Measurements from ENCODE around the gene CDH24. TPM values are rescaled to one million over a fixed set of nuclear protein-coding genes. Genes with fewer than 3 reads are reported as not detected.

CDH24 gene
- total and polyA plus RNA-seq, 2 experiments from 2014 or later: 4.4 to 17.8 TPM

DNA sequence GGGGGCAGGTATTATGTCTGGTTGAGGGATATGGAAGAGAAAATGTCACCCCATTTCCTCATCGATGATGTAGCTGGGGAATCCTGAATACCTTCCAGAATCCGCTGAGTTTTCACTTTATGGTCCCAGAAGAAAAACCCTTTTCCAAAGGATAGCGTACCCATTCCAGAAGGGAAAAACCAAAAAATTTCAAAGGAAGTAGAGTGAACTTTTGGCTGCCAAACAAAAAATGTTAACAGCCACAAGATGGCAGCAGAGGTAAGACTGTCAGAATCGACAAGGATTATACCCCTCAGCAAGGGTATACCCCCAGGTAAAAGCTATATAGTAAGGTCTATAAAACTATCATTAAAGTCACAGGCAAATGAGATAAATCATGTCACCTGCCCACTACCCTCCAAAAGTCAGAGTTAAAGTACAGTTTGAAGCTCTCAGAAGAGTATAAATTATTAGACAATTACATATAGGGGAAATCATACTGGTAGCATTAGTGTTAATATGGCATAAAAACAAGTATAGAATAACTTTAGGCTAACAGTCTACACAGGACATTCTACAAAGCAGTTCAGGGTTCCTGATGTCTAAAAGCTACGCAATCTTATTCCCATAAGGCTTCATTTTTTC lies 19.6 kb upstream of the CDH24 start:
- no peak overlapping the region for H3K4me3 ChIP-seq
- Mint-ChIP-seq H3K9me3 (no peaks in the 10 kb centered on the region), H3K4me3 (no peak overlapping the region), H3K4me1 (peaks cover 13% of the 10 kb centered on the region), H3K27ac (no peak overlapping the region), H3K27me3 (ENCODE audit: insufficient read depth, low read depth, poor library complexity) (no peaks in the 10 kb centered on the region), H3K36me3 (ENCODE audit: low read depth) (peaks cover 94% of the 10 kb centered on the region)
- H2AFZ ChIP-seq: no peak overlapping the region
- no peaks in the 10 kb centered on the region for H3K9me2 ChIP-seq (ENCODE audit: insufficient read depth)
- H4K20me1 ChIP-seq (replicated peaks; ENCODE audit: insufficient read depth): peaks cover 18% of the 10 kb centered on the region
- peaks cover 32% of the 10 kb centered on the region for H3K79me2 ChIP-seq (replicated peaks; ENCODE audit: insufficient read depth)
- no peak overlapping the region for H3K27ac ChIP-seq (ENCODE audit: low read depth)
- H3K36me3 ChIP-seq (ENCODE audit: insufficient read depth): peaks cover 75% of the 10 kb centered on the region
- H3K4me1 ChIP-seq (ENCODE audit: insufficient read depth): peaks cover 10% of the 10 kb centered on the region
- peak; percentile 74 for DNase-seq (ENCODE audit: low spot score)
- peaks cover 40% of the 10 kb centered on the region for H3F3A ChIP-seq (replicated peaks; ENCODE audit: low read depth)
- no peaks in the 10 kb centered on the region for H3K27me3 ChIP-seq (ENCODE audit: insufficient read depth)
- no peak overlapping the region for H3K4me2 ChIP-seq
- TF ChIP-seq, protein P1, sequence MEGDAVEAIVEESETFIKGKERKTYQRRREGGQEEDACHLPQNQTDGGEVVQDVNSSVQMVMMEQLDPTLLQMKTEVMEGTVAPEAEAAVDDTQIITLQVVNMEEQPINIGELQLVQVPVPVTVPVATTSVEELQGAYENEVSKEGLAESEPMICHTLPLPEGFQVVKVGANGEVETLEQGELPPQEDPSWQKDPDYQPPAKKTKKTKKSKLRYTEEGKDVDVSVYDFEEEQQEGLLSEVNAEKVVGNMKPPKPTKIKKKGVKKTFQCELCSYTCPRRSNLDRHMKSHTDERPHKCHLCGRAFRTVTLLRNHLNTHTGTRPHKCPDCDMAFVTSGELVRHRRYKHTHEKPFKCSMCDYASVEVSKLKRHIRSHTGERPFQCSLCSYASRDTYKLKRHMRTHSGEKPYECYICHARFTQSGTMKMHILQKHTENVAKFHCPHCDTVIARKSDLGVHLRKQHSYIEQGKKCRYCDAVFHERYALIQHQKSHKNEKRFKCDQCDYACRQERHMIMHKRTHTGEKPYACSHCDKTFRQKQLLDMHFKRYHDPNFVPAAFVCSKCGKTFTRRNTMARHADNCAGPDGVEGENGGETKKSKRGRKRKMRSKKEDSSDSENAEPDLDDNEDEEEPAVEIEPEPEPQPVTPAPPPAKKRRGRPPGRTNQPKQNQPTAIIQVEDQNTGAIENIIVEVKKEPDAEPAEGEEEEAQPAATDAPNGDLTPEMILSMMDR (conservative IDR thresholded peaks at IDR 0.05; ENCODE audit: low read depth in 2 of 2): peak; percentile 62 to 78
- TF ChIP-seq POLR2AphosphoS5 (IDR thresholded peaks at IDR 0.05; ENCODE audit: low read depth): no peak
- peak; percentile 61 for ATAC-seq

DNA sequence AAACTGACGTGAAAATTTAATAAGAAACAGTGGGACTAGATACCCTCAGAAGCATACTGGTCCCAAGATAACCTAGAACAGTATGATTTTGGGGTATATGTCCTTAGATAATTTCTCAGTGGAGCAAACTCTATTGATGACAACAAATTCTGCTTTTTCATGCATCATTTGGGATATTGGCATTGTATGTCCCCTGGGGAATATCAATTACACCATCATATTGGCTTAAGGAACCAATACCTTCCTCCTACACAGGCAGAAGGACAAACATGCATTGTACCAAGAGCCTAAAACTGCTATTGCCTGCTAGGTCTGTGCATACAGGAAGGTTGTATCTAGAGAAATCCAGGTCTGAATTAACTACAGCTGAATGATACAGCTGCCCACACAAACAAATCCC lies 17.6 kb upstream of the CDH24 start:
- H3K4me1 Mint-ChIP-seq: peaks cover 22% of the 10 kb centered on the region
- Histone ChIP-seq H3K27me3 (ENCODE audit: insufficient read depth) (no peaks in the 10 kb centered on the region), H2AFZ (no peak overlapping the region), H3K4me3 (no peak overlapping the region), H3K36me3 (ENCODE audit: insufficient read depth) (peaks cover 56% of the 10 kb centered on the region), H3K4me2 (no peak overlapping the region), H4K20me1 (replicated peaks; ENCODE audit: insufficient read depth) (peaks cover 13% of the 10 kb centered on the region; the same call in 1 of the 2 replicates), H3K9me2 (ENCODE audit: insufficient read depth) (no peaks in the 10 kb centered on the region), H3F3A (replicated peaks; ENCODE audit: low read depth) (peaks cover 42% of the 10 kb centered on the region), H3K79me2 (replicated peaks; ENCODE audit: insufficient read depth) (peaks cover 47% of the 10 kb centered on the region), H3K27ac (ENCODE audit: low read depth) (no peak overlapping the region), H3K4me1 (ENCODE audit: insufficient read depth) (peaks cover 20% of the 10 kb centered on the region)
- no peak for TF ChIP-seq CREB1 (CRISPR knock-in tag; IDR thresholded peaks at IDR 0.05; ENCODE audit: low read depth)
- TF ChIP-seq NANOG (IDR thresholded peaks at IDR 0.05; ENCODE audit: borderline replicate concordance): no peak
- no peak for TF ChIP-seq STAT1 (IDR thresholded peaks at IDR 0.05; ENCODE audit: unreplicated experiment)
- H3K9me3 Mint-ChIP-seq: no peaks in the 10 kb centered on the region
- H3K27me3 Mint-ChIP-seq (ENCODE audit: insufficient read depth, low read depth, poor library complexity): peaks cover 7% of the 10 kb centered on the region
- no peak overlapping the region for H3K4me3 Mint-ChIP-seq
- H3K36me3 Mint-ChIP-seq (ENCODE audit: low read depth): peaks cover 83% of the 10 kb centered on the region
- no peak for DNase-seq (ENCODE audit: low spot score)
- no peak overlapping the region for H3K27ac Mint-ChIP-seq
- ATAC-seq: no peak

DNA sequence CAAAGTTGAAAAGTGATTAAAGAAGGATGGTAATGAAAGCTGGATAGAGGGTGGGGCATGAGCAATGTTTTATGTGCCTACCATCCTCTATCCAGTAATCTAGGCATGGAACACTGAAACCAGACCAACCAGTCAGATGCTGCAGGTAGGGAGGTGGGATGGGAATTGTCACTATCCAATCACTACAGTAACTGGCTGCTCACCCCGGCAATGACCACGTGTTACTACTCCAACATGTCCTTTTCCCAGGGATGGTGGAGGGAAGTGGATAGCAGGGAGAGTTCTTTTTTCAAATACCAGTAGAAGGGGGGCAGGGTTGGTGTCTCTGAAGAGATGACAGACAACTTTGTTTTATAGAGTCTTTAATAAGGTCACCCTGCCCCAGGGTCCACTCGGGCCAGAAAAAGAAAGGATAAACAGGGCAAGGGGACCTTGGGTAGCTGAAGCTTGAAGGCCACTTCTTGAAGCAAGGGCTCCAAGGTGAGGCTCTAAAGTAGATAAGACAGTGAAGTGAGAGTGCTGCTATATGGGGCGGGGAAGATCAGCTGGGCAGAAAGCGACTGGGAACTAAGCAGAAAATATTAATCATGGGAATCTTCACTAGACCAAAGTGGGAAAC lies 14.7 kb upstream of the CDH24 start:
- peaks cover 38% of the 10 kb centered on the region for H3F3A ChIP-seq (replicated peaks; ENCODE audit: low read depth)
- H3K36me3 ChIP-seq (ENCODE audit: insufficient read depth): peaks cover 39% of the 10 kb centered on the region
- Mint-ChIP-seq H3K9me3 (no peaks in the 10 kb centered on the region), H3K27ac (peak overlapping the region; percentile 98), H3K27me3 (ENCODE audit: insufficient read depth, low read depth, poor library complexity) (peaks cover 7% of the 10 kb centered on the region), H3K4me1 (peaks cover 42% of the 10 kb centered on the region), H3K36me3 (ENCODE audit: low read depth) (peaks cover 82% of the 10 kb centered on the region), H3K4me3 (peak overlapping the region; percentile 91)
- H3K79me2 ChIP-seq (replicated peaks; ENCODE audit: insufficient read depth): peaks cover 63% of the 10 kb centered on the region
- peak; percentile 62 for DNase-seq (ENCODE audit: low spot score)
- peaks cover 16% of the 10 kb centered on the region for H4K20me1 ChIP-seq (replicated peaks; ENCODE audit: insufficient read depth)
- TF ChIP-seq POLR2AphosphoS5 (IDR thresholded peaks at IDR 0.05; ENCODE audit: low read depth): no peak
- H3K27me3 ChIP-seq (ENCODE audit: insufficient read depth): no peaks in the 10 kb centered on the region
- H3K4me1 ChIP-seq (ENCODE audit: insufficient read depth): peaks cover 32% of the 10 kb centered on the region
- peak overlapping the region; percentile 85 for H3K4me2 ChIP-seq
- H3K27ac ChIP-seq (ENCODE audit: low read depth): peak overlapping the region; percentile 89
- peak; percentile 43 for ATAC-seq
- H3K4me3 ChIP-seq: peak overlapping the region; percentile 83
- H2AFZ ChIP-seq: no peak overlapping the region
- H3K9me2 ChIP-seq (ENCODE audit: insufficient read depth): no peaks in the 10 kb centered on the region
